HepG2 (cell line): Measurements from ENCODE around the gene SHISA5. TPM values are rescaled to one million over a fixed set of nuclear protein-coding genes. Genes with fewer than 3 reads are reported as not detected.

ENCODE experiments used
- AHDC1 ChIP-seq: sonication (generic); formaldehyde crosslinking; IDR thresholded peaks from 2 replicates; pipeline ENCODE4 v1.5.1; 2020; ENCODE audit warnings: mild to moderate bottlenecking, missing genetic modification reagents, borderline replicate concordance
- ARID4A ChIP-seq: sonication (generic); formaldehyde crosslinking; IDR thresholded peaks from 2 replicates; pipeline ENCODE4 v1.5.0; 2020; ENCODE audit warnings: mild to moderate bottlenecking, missing genetic modification reagents, borderline replicate concordance
- CBX1 ChIP-seq: IDR thresholded peaks from one replicate; pipeline ENCODE4 v1.6.1; 2016; ENCODE audit warnings: antibody characterized with exemption, low read depth
- FOSL2 ChIP-seq: sonication (generic); formaldehyde crosslinking; IDR thresholded peaks from 2 replicates; pipeline ENCODE4 v1.4.0; 2020; ENCODE audit warnings: missing genetic modification reagents
- MLX ChIP-seq: IDR thresholded peaks from 2 replicates; pipeline ENCODE4 v1.6.1; 2016
- MTF1 ChIP-seq: sonication (generic); formaldehyde crosslinking; IDR thresholded peaks from 2 replicates; pipeline ENCODE4 v1.5.0; 2020; ENCODE audit warnings: missing genetic modification reagents
- MYNN ChIP-seq: sonication (generic); formaldehyde crosslinking; IDR thresholded peaks from 2 replicates; pipeline ENCODE4 v1.4.0; 2020; ENCODE audit warnings: mild to moderate bottlenecking, low read depth, missing genetic modification reagents
- RXRB ChIP-seq: IDR thresholded peaks from 2 replicates; pipeline ENCODE4 v1.6.1; 2016; ENCODE audit warnings: borderline replicate concordance, missing genetic modification reagents, missing compliant biosample characterization
- ZIK1 ChIP-seq: sonication (generic); formaldehyde crosslinking; IDR thresholded peaks from 2 replicates; pipeline ENCODE4 v1.5.0; 2020; ENCODE audit warnings: mild to moderate bottlenecking, low read depth, missing genetic modification reagents, borderline replicate concordance
- ZNF160 ChIP-seq: sonication (generic); formaldehyde crosslinking; IDR thresholded peaks from 2 replicates; pipeline ENCODE4 v1.8.0; 2022; ENCODE audit warnings: mild to moderate bottlenecking, inconsistent platforms, missing genetic modification reagents
- ZNF207 ChIP-seq: fragments of 450-650 bp; IDR thresholded peaks from 2 replicates; pipeline ENCODE4 v1.6.1; 2016; ENCODE audit warnings: antibody characterized with exemption, borderline replicate concordance
- ZNF367 ChIP-seq: sonication (generic); formaldehyde crosslinking; IDR thresholded peaks from 2 replicates; pipeline ENCODE4 v1.4.0; 2020; ENCODE audit warnings: missing genetic modification reagents, borderline replicate concordance
- ZNF431 ChIP-seq: sonication (generic); formaldehyde crosslinking; IDR thresholded peaks from 2 replicates; pipeline ENCODE4 v1.9.0; 2022; ENCODE audit warnings: missing genetic modification reagents, low read depth, mild to moderate bottlenecking, borderline replicate concordance
- ZNF512 ChIP-seq: sonication (generic); formaldehyde crosslinking; IDR thresholded peaks from 2 replicates; pipeline ENCODE4 v1.4.0; 2020; ENCODE audit warnings: mild to moderate bottlenecking, missing genetic modification reagents
- ZNF879 ChIP-seq: sonication (generic); formaldehyde crosslinking; IDR thresholded peaks from 2 replicates; pipeline ENCODE4 v1.8.1; 2023; ENCODE audit warnings: missing genetic modification reagents
- polyA plus RNA-seq, 8 experiments: library from polyadenylated mRNA; depleted of rRNA in 3 of 8; stranded (reverse) in 7 of 8; unstranded in 1 of 8; fragments of >200 nt; fragmentation: Illumina TruSeq in 4 of 8; extraction: Trizol in 4 of 8; gene quantifications; 2 replicates each; pipeline versions ENCODE4 v1.2.1 to v1.2.3, GENCODE V29; 2011 to 2016; ENCODE audit warnings: low read depth in 4 of 8, missing spikeins in 1 of 8, mixed read lengths in 1 of 8; ENCODE audit not compliant: insufficient read depth in 1 of 8
- total RNA-seq, 5 experiments: library from RNA; depleted of rRNA; stranded (reverse); fragments of >200 nt; fragmentation: Illumina TruSeq; extraction: Trizol; gene quantifications; 2 replicates each; pipeline ENCODE4 v1.2.3, GENCODE V29; 2016; ENCODE audit warnings: low read depth in 1 of 5

Gene SHISA5
- total and polyA plus RNA-seq, 2 of the 13 experiments (the other 11 are each of a cell fraction or from before 2014, with no cell fraction given) = 75.8 to 91.4 TPM

- no peak for TF ChIP-seq AHDC1 (CRISPR knock-in tag)
- TF ChIP-seq MYNN = no peak
- no peak for TF ChIP-seq ZNF160 (CRISPR knock-in tag)
- no peak for TF ChIP-seq MLX (CRISPR knock-in tag)
- peak; percentile 85 for TF ChIP-seq FOSL2 (CRISPR knock-in tag)
- no peak for TF ChIP-seq ZNF367 (CRISPR knock-in tag)
- TF ChIP-seq MTF1 = no peak
- TF ChIP-seq ZNF431 (CRISPR knock-in tag) = no peak
- no peak for TF ChIP-seq ZNF879 (CRISPR knock-in tag)
- no peak for TF ChIP-seq ZNF512 (CRISPR knock-in tag)
- TF ChIP-seq RXRB (CRISPR knock-in tag) = peak; percentile 51; the same call in 1 of the 2 replicates
- no peak; the same call in 1 of the 2 replicates for TF ChIP-seq ARID4A (CRISPR knock-in tag)
- TF ChIP-seq ZIK1 (CRISPR knock-in tag) = no peak
- TF ChIP-seq ZNF207 = no peak
- TF ChIP-seq CBX1 = no peak
Measured at GRCh38 chr3:48507256-48508061, 3.5 kb upstream of the SHISA5 start (continued).
